Medulla oblongata (tissue), 1 donor: ENCODE data around the gene MNT.
A peak's percentile ranks its signal among the peaks of the same experiment; 100 is the strongest.

ENCODE experiments used
- DNase-seq: peaks from one replicate; pipeline ENCODE4 v3.0.0-alpha.2; 2015; ENCODE audit errors: extremely low spot score

Gene MNT

DNA sequence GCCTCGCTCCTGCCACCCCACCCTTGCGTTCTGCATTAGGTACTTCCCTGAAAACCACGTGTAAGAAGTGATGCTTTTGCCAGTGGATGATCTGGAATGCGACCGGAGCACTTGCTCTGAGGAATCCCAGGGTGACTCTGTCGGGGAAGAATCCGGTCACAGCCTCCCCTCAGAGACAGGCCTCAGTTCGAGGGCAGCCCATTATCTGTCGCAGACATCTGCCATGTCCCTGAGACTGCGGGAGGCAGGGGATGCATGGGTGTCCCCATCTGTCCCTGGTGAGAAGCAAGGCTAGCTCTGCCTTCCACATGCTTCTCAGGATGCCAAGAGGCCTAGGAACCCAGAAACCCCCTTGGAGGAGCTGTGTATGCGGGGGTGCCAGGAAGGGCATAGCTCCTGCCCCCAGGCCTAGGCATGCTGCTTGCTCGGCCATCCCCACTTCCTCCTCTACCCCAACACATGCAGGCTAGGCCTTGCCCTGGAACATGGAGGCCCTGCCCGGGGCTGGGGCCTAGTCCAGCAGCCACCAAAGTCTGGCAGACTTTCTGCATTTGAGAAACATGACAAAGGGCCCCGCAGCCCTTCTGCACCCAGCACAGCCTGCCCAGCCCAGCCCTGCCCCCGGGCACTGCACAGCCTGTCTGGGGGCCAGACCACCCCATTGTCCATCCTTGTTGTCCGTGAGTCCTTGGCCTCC, 20.5 kb downstream of the MNT start:
- DNase-seq, result no peak

DNA sequence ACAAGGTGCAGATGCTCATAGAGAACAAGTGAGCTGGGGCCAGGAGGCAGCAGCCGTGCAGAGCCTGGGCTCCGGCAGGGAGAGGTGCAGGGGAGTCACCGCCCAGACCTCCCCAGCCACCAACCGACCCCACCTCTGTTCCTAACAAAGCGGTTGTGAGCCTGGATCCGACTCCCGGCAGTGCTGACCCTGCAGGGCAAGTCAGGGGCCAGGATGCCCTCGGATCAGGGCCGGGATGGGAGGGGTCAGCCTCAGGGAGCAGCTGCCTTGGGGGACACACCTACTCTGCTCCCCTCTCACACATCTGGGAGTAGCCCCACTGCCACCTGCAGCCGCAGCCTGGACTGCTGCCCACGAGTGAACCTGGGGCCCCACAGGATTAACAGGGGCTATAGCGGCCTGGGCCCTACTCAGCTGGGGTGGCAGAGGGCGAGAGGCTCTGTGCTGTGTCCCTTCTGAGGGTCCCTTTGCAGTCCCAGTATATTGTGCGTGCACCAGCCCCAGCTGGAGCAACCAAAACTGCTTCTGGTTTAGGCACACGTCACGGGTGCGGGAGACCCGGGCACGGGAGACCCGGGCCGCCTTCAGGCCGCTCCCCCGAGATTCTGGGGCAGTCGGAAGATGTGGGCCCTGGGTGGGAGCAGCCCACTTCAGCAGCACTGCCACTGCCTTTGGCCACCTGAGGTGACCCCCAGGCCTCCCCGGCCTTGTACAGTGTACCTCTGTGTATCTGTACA, 21.2 kb downstream of the MNT start:
- no peak for DNase-seq

DNA sequence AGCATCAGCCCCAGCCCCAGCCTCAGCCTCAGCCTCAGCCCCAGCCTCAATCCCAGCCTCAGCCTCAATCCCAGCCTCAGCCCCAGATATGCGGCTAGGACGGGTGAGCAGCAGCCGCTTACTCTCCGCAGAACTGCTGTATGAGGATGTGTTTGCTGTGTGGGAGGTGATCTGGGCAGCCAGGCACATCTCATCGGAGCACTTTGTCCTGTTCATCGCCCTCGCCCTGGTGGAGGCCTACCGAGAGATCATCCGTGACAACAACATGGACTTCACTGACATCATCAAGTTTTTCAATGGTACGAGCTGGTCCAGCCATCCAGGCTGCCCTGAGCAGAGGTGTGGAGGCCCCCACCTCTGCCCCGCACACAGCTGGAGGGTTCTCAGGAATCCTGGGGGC, 22.0 kb downstream of the MNT start:
- no peak for DNase-seq

DNA sequence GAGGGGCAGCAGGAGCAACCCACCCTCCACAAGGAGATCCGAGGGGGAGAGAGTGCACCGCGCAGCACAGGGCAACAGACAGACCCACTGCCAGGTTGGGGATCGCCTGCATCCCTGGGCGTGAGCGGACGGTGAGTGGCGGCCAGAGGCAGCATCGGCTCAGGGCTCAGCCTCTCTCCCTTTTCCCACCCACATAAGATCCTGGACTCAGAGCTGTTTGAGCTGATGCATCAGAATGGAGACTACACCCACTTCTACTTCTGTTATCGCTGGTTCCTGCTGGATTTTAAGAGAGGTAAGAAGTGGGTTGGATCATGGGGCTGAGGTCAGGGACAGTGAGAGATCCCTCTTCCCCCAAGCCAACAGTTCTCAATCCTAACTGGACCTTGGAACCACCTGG, 23.2 kb downstream of the MNT start:
- no peak for DNase-seq

DNA sequence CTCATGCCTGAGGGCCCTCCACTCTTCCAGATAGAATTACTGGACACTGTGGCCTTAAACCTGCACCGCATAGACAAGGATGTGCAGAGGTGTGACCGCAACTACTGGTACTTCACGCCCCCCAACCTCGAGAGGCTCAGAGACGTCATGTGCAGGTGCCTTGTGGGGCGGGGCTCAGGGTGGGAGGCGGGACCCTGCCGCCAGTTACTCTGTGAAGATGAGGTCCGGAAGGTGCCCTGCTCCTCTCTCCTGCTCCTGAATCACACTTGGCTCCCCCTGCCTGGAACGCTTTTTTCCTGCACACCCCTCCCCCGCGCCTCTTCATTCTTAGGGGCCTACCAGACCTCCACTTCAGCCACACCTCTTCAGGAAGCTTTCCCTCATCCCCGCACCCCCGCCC, 24.8 kb downstream of the MNT start:
- no peak for DNase-seq

DNA sequence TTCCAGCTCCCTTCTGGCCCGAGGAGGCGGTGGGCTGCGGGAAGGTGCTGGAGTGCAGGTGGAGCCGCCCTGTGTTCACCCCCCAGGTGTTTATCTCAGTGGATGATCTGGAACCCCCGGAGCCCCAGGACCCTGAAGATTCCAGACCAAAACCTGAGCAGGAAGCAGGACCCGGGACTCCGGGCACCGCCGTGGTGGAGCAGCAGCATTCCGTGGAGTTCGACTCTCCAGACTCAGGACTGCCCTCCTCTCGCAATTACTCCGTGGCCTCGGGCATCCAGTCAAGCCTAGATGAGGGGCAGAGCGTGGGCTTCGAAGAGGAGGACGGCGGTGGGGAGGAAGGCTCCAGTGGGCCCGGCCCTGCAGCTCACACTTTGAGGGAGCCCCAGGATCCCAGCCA, 25.5 kb downstream of the MNT start:
- no peak for DNase-seq

DNA sequence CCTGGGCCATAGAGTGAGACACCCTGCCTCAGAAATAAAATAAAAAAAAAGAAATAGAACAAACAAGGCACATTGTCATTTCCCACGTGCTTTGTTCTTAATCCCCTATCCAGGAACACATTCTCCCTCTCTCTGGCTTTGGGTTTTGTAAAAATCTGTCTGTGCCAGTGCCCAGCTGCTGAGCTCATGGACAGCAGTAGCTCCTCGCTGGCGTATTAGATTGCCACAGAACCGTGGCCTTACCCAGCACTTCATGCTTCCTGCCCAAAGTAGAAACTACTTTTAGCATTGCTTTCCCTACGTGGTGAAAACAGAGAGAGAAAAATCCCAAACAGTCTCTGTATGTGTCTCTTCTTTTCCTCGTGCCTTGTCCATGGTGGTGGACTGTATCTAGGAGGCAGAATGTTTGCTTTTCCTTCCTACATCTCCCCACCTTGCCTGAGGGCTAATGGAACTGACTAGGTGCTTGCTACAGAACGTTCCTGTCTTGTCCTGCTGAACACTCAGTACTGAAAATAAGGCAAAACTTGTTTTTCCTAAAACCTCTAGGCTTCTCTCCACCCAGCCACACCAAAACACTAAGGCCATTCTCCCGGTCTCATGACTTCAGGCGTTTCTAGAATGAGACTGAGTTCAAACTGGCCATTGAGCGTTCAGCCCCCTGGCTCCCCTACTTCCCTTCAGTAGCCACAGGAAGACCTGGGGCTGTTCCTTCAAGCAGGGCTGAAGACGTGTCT, 26.1 kb downstream of the MNT start:
- no peak for DNase-seq

DNA sequence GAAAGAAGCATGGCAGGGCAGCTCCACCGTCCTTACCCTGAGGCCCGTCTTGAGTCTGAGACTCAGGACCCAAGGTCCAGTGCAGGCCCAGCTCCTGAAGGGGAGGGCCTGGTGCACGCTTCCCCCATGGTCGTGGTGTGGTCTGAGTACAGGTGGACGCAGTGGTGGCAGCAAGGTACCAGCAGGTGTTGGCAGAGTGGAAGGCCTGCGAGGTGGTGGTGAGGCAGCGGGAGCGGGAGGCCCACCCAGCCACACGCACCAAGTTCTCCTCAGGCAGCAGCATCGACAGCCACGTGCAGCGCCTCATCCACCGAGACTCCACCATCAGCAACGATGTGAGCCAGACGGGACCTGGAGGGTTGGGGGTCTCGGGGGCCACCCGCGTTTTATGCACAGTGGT, 27.7 kb downstream of the MNT start:
- DNase-seq, result no peak

DNA sequence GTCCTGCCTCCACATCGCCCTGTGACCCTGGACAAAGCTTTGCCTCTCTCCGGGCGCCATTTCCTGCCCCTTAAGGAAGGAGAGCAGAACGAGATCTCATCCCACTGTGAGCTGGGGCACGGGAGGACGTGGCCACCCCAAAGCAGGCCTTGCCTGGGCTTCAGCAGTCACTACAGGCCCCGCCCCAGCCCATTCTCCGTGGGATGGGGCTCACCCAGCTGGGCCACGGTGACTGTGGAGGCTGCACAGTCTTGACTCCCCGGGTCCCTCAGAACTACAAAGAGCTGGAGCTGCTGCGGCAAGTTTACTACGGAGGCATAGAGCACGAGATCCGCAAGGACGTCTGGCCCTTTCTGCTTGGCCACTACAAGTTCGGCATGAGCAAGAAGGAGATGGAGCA, 28.2 kb downstream of the MNT start:
- no peak for DNase-seq

DNA sequence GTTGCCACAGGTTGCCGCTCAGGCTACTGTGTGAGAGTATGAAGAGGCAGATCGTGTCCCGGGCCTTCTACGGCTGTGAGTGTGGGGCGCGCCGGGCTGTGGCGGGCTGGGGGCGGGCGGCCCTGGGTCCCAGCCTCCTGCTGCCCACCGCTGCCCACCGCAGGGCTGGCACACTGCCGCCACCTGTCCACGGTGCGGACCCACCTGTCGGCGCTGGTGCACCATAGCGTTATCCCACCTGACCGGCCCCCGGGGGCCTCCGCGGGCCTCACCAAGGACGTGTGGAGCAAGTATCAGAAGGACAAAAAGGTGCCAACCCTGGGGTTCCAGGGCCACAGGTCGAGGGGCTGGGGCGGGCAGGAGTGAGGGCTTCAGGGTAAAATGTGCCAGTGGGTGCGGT, 28.7 kb downstream of the MNT start:
- DNase-seq, result no peak

DNA sequence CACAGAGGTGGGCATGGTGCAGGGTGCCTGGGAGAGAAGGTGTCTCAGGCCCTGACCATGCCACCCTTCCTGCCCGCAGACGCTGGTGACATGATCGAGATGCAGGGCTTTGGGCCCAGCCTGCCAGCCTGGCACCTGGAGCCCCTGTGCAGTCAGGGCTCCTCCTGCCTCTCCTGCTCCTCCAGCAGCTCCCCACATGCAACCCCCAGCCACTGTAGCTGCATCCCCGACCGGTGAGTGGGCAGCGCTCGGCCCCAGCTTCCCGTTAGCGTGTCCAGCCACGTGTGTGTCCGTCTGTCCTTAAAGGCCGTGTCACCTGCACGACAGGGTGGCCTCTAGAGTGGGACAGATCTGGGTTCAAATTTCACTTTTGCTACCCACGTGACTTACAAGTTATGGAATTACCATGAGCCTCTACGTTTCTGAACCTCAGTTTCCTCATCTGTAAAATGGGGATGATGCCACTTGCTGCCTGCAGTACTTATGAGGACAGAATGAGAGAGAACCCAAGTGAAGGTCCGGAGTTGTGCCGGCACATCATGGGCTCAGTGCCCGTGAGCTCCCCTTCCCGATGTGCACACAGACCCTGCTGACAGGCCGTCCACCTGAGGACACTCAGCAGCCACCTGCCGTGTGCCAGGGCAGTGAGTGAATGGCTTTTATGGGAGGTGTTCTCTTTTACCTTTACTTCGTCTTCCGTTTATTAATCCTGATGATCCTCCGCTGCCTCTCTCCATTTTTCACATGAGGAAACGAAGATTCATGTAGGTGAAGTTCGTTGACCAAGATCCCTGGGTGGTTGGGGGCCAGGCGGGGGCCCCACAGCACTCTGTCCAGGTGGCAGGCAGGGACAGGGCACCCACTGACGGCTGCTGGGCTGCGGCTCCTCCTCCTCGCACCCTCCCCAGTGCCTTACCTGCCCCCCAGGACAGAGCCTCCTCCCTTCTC, 29.4 kb downstream of the MNT start:
- no peak for DNase-seq

DNA sequence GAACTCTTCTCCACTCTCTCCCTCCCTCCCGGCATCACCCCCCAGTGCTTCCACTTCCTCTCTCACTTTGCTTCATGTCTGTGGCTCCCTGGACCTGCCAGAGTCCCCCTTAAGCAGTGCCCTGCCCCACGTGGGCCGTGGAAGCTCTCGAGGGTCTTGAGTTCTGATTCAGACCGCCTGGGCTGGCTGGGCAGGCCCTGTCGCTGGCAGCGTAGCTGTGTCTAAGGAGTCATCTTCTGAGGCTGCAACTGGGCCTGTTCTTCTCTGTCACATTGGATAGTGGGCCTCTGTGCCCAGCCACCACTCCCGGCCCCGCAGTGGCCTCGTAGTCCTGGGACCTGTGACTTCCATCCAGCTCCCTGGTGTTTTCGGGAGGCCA, 30.7 kb downstream of the MNT start:
- DNase-seq, result no peak

DNA sequence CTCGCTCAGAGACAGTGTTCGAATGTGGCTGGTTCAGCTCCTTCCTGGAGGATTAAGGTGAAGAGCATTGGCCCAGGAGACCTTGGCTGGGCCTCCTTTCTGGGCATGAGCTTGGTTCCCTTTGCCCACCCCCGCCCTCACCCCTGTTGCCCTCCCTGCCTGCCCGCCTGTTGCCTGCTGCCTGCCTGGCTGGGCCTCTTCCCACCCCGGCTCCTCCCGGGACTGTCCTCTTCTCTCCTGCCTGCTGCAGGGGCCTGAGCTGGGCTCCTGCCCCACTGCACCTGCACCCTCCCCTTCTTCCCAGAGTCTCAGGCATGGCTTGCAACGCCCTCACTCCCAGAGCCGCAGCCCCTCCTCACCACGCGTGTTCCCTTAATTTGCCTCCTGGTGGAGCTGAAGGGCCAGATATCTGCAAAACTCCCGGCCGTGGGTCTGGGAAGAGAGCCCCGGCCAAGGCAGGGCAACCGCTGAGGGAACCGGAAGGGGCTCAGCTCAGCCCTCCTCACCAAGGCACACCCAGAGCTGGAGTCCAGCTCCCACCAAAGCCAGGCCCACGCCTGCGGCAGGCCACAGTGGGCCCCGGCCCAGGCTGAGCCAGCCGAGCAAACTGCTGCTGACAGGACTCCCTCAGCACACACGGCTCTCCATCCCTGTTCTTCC, 31.2 kb downstream of the MNT start:
- no peak for DNase-seq

DNA sequence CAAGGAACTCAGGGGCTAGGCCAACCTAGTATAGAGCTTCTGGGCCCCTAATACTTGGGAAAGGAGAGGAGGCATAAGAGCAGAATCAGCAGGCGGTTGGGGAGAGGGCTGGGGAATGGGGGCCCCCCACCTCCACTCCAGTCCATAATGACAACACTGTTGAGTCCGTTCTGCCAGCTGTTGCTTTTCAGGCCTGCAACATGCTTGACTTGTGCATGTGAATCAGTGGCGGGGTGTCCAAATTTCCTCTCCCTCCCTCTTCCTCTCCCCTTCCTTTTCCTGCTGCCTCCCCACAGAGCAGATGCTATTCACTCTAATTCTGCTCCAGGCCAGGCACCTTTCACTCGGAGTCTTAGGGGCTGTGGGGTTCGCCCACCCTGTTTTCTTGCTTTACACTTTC, 31.8 kb downstream of the MNT start:
- no peak for DNase-seq

DNA sequence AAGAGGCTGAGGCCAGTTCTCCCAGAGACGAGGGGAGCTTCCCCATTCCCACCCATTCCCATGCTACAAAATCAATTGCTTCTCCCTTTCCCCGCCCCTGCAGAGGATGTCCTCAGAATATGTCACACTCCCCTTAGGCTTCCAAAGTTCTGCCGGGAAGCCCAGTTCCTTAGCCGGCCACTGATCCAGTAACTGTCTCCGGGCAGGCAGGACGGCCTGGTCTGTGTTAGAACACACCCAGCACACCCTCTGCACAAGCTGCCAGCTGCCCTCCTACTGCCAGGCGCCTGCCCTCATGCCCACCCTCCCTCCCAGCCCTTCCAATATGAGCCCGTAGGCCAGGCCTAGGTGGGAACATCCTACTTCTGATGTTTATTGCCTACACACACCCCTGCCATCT, 32.5 kb downstream of the MNT start:
- no peak for DNase-seq

DNA sequence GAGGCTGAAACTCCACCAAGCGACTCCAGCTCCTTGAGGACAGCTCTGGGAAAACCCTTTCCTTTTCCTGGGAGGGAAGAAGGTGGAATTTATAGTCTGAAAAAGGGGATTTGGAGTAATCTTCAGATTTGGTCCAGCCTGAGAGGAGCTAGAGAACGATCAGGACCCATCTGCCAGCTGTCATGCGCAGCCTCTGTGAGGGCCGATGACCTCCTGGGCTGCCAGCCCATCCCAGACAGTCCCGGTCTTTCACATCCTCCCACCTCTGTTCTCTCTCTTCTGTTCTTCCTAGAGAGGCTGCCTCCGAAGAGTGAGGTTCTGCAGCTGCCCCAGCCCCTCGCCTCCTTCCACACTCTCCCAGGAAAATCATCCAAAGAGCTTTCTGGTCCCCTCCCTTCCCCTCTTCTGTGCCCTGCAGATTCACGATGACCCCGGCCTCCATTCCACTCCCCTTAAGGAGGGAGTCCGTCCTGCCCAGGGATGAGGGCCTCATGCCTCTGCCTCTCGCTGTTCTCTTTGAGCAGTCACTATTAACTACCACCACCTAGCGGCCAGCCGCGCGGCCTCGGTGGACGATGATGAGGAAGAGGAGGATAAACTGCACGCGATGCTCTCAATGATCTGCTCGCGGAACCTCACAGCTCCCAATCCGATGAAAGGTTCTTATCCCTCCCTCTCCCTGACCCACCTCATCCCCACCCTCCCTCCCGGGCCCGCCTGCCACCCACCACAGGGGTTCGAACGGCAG, 33.9 kb downstream of the MNT start:
- no peak for DNase-seq

DNA sequence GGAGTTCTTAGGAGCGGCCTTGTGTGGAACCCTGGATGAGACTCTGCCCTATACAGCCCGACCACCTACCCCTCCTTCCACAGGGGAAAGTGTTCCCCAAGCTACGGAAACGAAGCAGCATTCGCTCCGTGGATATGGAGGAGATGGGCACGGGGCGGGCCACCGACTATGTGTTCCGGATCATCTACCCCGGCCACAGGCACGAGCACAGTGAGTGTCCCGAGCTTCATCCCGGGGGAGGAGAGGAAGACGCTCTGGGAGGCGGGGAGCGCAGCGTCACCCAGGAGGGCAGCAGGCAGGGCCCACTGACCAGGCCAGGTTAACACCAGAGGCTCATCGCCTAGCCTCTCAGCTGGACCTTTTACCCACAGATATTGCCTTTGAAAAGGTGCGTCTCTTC, 35.7 kb downstream of the MNT start:
- DNase-seq, result no peak

DNA sequence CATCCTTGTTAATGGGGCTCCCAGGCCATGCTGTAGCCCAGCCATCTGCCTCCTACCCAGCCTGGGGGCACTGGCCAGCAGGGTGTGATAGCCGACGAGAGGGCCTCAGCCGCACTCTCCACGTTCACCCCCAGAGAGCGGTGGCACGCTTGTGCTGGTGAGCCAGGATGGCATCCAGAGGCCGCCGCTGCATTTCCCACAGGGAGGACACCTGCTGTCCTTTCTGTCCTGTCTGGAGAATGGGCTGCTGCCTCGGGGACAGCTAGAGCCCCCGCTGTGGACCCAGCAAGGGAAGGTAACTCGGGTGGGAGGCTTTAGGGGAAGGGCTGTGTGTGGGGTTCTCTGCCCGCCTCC, 36.1 kb downstream of the MNT start:
- no peak for DNase-seq

DNA sequence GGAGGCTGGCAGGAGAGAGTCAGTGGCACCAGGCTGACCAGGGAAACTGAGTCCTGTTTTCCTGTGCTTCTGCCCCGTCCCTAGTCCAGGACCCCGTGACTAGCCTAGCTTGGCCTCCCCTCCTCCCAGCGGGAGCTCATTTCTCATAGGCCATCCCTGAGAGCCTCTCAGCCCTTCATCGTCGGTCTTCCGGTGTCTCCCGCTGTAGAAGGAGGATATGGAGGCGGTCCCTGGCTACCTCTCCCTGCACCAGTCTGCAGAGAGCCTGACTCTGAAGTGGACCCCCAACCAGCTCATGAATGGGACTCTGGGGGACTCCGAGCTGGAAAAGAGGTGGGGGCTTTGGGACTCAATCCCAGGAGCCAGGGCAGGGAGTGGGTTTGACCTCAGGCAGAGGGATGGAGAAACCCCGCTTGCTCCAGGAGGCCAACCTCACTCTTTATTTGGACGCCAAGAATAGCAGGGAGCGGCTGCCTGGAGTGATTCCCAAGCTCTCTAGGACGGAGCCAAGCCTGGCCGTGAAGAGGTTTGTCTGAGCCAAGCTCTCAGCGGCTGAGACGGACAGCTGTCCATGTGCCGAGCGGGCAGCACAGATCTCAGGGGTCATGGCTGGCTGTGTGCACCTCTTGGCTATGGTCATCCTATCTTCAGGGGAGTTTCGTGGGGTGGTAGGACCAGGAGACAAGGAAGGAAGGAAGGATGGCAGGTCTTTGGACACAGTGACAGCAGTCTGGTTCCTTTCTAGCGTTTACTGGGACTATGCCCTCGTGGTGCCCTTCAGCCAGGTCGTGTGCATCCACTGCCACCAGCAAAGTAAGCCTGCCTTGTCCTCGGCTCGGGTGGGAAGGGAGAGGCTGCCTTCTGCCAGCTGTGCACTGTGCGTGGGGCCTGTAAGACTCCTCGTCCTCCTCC, 36.8 kb downstream of the MNT start:
- DNase-seq, result peak; percentile 40

DNA sequence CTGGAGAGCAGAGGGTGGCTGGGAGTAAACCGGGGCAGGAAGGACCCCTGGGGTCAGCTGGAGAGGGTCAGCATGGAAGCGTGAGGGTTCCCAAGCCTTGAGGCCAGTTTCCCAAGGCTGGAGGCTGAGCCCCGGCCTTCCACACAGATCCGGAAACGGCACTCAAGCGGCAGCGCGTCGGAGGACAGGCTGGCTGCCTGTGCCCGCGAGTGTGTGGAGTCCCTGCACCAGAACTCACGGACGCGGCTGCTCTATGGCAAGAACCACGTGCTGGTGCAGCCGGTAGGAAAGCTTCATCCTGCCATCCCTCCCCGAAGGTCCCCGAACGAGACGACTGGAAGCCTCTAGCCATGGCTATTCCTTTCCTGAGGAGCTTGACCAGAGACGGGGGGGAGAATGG, 37.5 kb downstream of the MNT start:
- DNase-seq, result no peak
